ENCODE data around the gene KRCC1.
"Not testable (repeated sequence)": the region's sequence is repeated elsewhere in the genome, so short reads cannot be mapped to it uniquely, and the experiment has no call there.

DNA sequence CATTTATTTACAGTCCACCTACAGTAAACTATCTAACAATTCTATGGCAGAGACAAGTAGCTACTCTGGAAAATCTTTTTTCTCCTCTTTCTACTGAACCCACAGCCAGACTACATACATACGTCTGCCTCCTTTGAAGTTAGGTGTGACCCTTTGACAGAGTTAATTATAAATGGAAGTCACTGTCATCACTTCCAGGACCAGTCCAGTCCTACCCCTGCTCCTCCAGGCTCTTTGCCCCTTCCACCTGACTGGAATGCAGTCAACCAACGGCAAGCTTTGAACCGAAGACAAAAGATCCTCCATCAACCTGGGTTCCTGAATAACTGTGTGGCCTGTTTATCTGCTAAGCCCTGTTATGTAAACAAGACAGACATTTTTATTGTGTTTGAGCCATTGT lies 74.4 kb downstream of the KRCC1 start:
- not testable (repeated sequence) for TF ChIP-seq CTCF (IDR thresholded peaks at IDR 0.05 in 8 of 11, conservative IDR thresholded peaks at IDR 0.05 in 3 of 11); POLR2A (IDR thresholded peaks at IDR 0.05)
